NT2/D1 (cell line): ENCODE results near the gene TGM4.
"Not testable (repeated sequence)": the region's sequence is repeated elsewhere in the genome, so short reads cannot be mapped to it uniquely, and the experiment has no call there.

ENCODE experiments used
- DNase-seq: peaks from one replicate; pipeline ENCODE4 v3.0.0-alpha.2; 2011; ENCODE audit warnings: low read depth, low spot score
- H3K27me3 ChIP-seq: 2 replicates; pipeline ENCODE4 v1.6.0; 2011; ENCODE audit warnings: mild to moderate bottlenecking; ENCODE audit not compliant: insufficient read length, insufficient read depth
- H3K36me3 ChIP-seq: 2 replicates; pipeline ENCODE4 v1.6.1; 2011; ENCODE audit warnings: mild to moderate bottlenecking, low read length, mixed read lengths; ENCODE audit not compliant: insufficient read depth, insufficient read length
- H3K4me1 ChIP-seq: 2 replicates; pipeline ENCODE4 v1.5.1; 2011; ENCODE audit not compliant: insufficient read depth, insufficient read length
- H3K4me3 ChIP-seq: 2 replicates; pipeline ENCODE4 v1.5.1; 2011; ENCODE audit warnings: low read depth; ENCODE audit not compliant: insufficient read length
- H3K9ac ChIP-seq: 2 replicates; pipeline ENCODE4 v1.6.0; 2011; ENCODE audit warnings: low read depth; ENCODE audit not compliant: insufficient read length
- H3K9me3 ChIP-seq: 2 replicates; pipeline ENCODE4 v1.5.1; 2011; ENCODE audit warnings: mild to moderate bottlenecking, low read length; ENCODE audit not compliant: insufficient read depth
- SUZ12 ChIP-seq: IDR thresholded peaks from 2 replicates; pipeline ENCODE4 v1.6.1; 2011; ENCODE audit not compliant: insufficient read length, insufficient read depth; ENCODE audit errors: extremely low read depth
- YY1 ChIP-seq: IDR thresholded peaks from 2 replicates; pipeline ENCODE4 v1.6.1; 2011; ENCODE audit not compliant: insufficient read length, insufficient read depth
- ZNF274 ChIP-seq: IDR thresholded peaks from 2 replicates; pipeline ENCODE4 v1.6.1; 2011; ENCODE audit warnings: mild to moderate bottlenecking, low read depth, low read length

Gene TGM4

GRCh38 chr3:44939581-44940036 is 65.2 kb downstream of the TGM4 start:
- peaks cover 6% of the 10 kb centered on the region for H3K4me1 ChIP-seq
- DNase-seq = no peak
- H3K9ac ChIP-seq = no peak overlapping the region
- H3K36me3 ChIP-seq = peaks cover 69% of the 10 kb centered on the region
- no peaks in the 10 kb centered on the region for H3K9me3 ChIP-seq
- H3K27me3 ChIP-seq = no peaks in the 10 kb centered on the region
- H3K4me3 ChIP-seq = no peak overlapping the region
- TF ChIP-seq SUZ12 = no peak
- no peak for TF ChIP-seq ZNF274
- TF ChIP-seq YY1 = no peak

GRCh38 chr3:44942202-44942921 is 68.0 kb downstream of the TGM4 start:
- DNase-seq = no peak
- peaks cover 78% of the 10 kb centered on the region for H3K36me3 ChIP-seq

DNA sequence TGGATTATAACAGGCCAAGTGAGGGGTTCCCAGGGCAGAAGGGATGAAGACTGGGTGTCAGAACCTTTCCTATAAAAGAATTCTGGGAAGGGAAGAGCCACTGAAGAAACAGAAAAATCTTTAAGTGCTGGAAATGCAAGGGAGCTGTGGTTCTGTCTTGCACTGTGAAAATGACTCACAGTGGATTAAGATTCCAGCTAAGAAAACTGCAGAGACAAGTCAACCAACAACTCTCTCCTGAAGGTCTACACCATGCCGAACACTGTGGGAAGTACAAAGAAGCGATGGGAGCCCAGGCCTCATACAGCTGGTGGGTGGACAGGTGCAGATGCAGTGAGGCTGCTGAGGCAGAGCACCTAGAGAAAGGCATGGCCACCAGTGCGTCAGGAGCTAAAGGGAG is 73.8 kb downstream of the TGM4 start:
- peaks cover 37% of the 10 kb centered on the region for H3K36me3 ChIP-seq
- no peak overlapping the region for H3K4me3 ChIP-seq
- no peaks in the 10 kb centered on the region for H3K9me3 ChIP-seq
- H3K9ac ChIP-seq = no peak overlapping the region
- no peaks in the 10 kb centered on the region for H3K27me3 ChIP-seq
- H3K4me1 ChIP-seq = peaks cover 10% of the 10 kb centered on the region
- no peak for DNase-seq
- TF ChIP-seq YY1 (no peak), ZNF274 (no peak), SUZ12 (no peak)

More at GRCh38 chr3:44942202-44942921, 68.0 kb downstream of the TGM4 start:
- no peak overlapping the region for H3K9ac ChIP-seq
- H3K4me1 ChIP-seq = peaks cover 6% of the 10 kb centered on the region
- no peaks in the 10 kb centered on the region for H3K27me3 ChIP-seq
- TF ChIP-seq YY1 = no peak
- no peak for TF ChIP-seq ZNF274
- no peak for TF ChIP-seq SUZ12
- H3K9me3 ChIP-seq = no peaks in the 10 kb centered on the region
- no peak overlapping the region for H3K4me3 ChIP-seq

GRCh38 chr3:44949770-44950169 is 75.4 kb downstream of the TGM4 start:
- not testable (repeated sequence) for H3K27me3 ChIP-seq, H3K9me3 ChIP-seq, DNase-seq, H3K4me3 ChIP-seq, H3K9ac ChIP-seq
- Histone ChIP-seq H3K36me3 (peaks cover 40% of the 10 kb centered on the region), H3K4me1 (peaks cover 10% of the 10 kb centered on the region)

DNA sequence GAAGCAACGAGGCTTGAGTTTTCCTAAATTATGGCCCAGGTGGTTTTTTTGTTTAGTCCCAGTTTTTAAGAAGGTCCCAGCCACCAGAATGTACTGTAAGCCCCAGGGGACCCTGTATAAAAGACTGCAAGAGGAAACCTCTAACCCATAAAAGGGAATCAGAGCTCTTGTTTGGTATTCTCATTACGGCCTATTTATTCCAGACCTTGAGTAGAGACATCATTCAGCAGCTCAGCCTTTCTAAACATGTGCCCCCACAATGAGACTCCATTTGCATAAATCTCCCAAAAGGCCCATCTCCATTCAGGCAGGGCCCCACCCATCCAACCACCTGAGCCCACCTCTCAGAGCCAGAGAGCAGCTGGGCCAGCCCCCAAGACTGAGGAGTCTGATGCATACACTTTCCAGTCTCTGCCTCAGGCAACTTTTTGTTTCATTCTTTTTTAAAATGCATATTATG is 75.9 kb downstream of the TGM4 start:
- peaks cover 39% of the 10 kb centered on the region for H3K36me3 ChIP-seq
- DNase-seq = peak; percentile 75
- H3K27me3 ChIP-seq = no peaks in the 10 kb centered on the region
- H3K4me3 ChIP-seq = no peak overlapping the region
- no peak for TF ChIP-seq SUZ12
- TF ChIP-seq ZNF274 = no peak
- TF ChIP-seq YY1 = no peak
- peaks cover 10% of the 10 kb centered on the region for H3K4me1 ChIP-seq
- no peaks in the 10 kb centered on the region for H3K9me3 ChIP-seq
- H3K9ac ChIP-seq = no peak overlapping the region

GRCh38 chr3:44952689-44953088 is 78.3 kb downstream of the TGM4 start:
- Histone ChIP-seq H3K9ac (no peak overlapping the region), H3K36me3 (peaks cover 47% of the 10 kb centered on the region), H3K9me3 (no peaks in the 10 kb centered on the region), H3K27me3 (no peaks in the 10 kb centered on the region), H3K4me1 (peaks cover 10% of the 10 kb centered on the region), H3K4me3 (no peak overlapping the region)
- TF ChIP-seq ZNF274 (no peak), YY1 (no peak), SUZ12 (no peak)
- DNase-seq = no peak

- no peak for DNase-seq
- no peaks in the 10 kb centered on the region for H3K27me3 ChIP-seq
- H3K9ac ChIP-seq = no peak overlapping the region
- H3K9me3 ChIP-seq = no peaks in the 10 kb centered on the region
- H3K36me3 ChIP-seq = peaks cover 52% of the 10 kb centered on the region
- TF ChIP-seq ZNF274 (no peak), SUZ12 (no peak), YY1 (no peak)
- H3K4me3 ChIP-seq = no peak overlapping the region
- peaks cover 6% of the 10 kb centered on the region for H3K4me1 ChIP-seq
Measured at GRCh38 chr3:44954304-44954703, 79.9 kb downstream of the TGM4 start.

GRCh38 chr3:44954962-44955361 is 80.6 kb downstream of the TGM4 start:
- DNase-seq = no peak
- no peaks in the 10 kb centered on the region for H3K9me3 ChIP-seq
- no peak overlapping the region for H3K9ac ChIP-seq
- peaks cover 56% of the 10 kb centered on the region for H3K36me3 ChIP-seq
- H3K27me3 ChIP-seq = no peaks in the 10 kb centered on the region
- H3K4me1 ChIP-seq = peaks cover 4% of the 10 kb centered on the region
- TF ChIP-seq YY1 = no peak
- no peak for TF ChIP-seq ZNF274
- no peak for TF ChIP-seq SUZ12
- no peak overlapping the region for H3K4me3 ChIP-seq
